C4-2B (cell line): ENCODE results near the gene HOXB9.

Experiments used
- H3K27ac ChIP-seq: fragments of 450-650 bp; 2 replicates; pipeline ENCODE4 v1.5.1; 2017
- ZFX ChIP-seq: fragments of 450-650 bp; IDR thresholded peaks from 2 replicates; pipeline ENCODE4 v1.6.1; 2017
- TF ChIP-seq, protein P1 (sequence below): fragments of 450-650 bp; conservative IDR thresholded peaks from 2 replicates; pipeline ENCODE4 v1.5.1; 2017; ENCODE audit warnings: mild to moderate bottlenecking

Gene HOXB9

DNA sequence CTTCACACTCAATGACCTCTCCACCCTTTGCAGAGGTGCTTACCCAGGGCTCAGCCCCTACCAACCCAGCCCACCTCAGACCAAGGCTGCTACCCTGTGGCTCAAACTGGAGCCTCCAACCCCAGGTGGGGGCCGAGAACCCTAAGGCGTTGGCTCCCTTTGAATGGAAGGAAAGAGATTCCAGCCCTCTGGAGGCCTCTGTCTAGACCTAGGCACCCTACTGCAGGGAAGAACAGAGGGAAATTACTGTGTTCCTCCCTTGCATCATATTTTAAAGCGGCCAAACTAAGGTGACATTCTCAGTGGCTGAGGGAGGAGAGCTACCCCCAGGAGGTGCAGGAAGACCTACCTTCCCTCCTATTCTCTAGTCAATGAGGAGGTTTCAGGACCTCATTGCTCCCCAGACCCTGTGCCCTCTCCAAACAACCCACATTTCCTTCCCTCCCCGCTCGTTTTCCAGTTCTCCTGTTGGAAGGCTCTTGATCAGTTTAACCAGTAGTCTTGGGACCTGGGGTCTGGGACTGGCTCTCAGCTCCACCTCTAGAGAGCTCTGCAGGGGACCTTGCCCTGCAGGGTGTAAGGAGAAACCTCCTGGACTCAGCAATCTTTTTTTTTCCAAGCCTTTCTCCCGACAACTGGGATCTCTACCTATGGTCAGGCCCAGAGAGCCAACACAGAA is 5.6 kb downstream of the HOXB9 start:
- no peak for TF ChIP-seq ZFX
- TF ChIP-seq, protein P1, sequence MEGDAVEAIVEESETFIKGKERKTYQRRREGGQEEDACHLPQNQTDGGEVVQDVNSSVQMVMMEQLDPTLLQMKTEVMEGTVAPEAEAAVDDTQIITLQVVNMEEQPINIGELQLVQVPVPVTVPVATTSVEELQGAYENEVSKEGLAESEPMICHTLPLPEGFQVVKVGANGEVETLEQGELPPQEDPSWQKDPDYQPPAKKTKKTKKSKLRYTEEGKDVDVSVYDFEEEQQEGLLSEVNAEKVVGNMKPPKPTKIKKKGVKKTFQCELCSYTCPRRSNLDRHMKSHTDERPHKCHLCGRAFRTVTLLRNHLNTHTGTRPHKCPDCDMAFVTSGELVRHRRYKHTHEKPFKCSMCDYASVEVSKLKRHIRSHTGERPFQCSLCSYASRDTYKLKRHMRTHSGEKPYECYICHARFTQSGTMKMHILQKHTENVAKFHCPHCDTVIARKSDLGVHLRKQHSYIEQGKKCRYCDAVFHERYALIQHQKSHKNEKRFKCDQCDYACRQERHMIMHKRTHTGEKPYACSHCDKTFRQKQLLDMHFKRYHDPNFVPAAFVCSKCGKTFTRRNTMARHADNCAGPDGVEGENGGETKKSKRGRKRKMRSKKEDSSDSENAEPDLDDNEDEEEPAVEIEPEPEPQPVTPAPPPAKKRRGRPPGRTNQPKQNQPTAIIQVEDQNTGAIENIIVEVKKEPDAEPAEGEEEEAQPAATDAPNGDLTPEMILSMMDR: no peak
- H3K27ac ChIP-seq: no peak overlapping the region

DNA sequence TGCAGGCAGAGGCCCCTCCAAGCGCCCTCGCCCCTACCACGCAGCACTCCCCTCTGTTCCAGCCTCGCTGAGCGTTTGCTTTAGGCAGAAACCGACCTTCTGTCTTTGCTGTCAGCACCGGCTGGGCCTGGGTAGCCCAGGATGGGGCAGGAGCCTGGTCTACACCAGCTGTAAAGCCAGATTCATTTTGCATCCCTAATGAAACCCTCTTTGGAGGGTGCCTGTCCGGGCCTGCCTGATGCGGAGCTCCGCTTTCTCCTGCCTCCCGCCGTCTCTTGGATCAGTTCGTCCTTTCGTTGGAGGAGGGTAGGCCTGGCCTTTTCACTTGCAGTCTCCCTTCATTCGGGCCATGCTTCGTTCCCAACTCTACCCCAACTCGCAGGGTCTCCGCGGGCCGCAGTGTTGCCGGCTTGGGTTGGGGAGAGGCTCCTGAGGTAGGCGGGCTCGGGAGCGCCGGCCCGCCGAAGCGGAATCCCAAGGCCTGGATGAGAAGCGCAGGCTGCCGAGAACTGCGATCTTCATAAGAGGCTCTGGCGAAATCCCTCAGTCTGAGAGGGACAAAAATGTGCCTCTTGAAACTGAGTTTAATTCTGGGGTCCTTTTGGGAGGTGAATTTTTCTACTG is 6.2 kb downstream of the HOXB9 start:
- TF ChIP-seq, protein P1: no peak
- TF ChIP-seq ZFX: no peak
- H3K27ac ChIP-seq: no peak overlapping the region

DNA sequence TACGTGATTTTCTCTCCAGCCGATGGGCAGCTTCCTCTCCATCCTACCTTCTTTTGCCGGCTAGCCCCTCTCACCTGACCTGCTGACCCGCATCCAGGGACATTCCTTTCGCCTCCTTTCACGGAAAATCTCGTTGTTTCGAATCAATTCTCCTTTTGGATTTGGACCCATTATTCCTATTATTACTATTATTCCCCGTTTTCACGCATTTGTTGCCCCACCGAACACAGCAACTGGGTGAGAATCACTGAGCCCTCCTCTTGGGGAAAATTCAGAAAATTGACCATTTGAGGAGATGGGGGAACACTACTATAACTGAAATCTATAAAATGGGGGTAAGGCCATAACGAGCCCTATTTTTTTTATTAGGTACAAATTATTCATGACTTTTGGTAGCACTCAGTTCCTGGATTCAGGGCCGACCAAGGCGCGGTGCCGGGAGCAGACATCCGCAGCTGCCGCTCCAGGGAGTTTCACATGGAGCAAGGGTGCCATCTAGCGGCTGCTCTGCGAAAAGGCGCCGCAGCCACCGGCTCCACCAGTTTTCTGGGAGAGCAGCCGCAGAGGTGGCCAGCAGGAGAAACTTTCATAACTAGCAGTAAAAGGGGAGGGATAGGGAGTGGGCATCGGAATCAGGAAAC is 7.8 kb downstream of the HOXB9 start:
- no peak for TF ChIP-seq ZFX
- TF ChIP-seq, protein P1: peak; percentile 99
- no peak overlapping the region for H3K27ac ChIP-seq

DNA sequence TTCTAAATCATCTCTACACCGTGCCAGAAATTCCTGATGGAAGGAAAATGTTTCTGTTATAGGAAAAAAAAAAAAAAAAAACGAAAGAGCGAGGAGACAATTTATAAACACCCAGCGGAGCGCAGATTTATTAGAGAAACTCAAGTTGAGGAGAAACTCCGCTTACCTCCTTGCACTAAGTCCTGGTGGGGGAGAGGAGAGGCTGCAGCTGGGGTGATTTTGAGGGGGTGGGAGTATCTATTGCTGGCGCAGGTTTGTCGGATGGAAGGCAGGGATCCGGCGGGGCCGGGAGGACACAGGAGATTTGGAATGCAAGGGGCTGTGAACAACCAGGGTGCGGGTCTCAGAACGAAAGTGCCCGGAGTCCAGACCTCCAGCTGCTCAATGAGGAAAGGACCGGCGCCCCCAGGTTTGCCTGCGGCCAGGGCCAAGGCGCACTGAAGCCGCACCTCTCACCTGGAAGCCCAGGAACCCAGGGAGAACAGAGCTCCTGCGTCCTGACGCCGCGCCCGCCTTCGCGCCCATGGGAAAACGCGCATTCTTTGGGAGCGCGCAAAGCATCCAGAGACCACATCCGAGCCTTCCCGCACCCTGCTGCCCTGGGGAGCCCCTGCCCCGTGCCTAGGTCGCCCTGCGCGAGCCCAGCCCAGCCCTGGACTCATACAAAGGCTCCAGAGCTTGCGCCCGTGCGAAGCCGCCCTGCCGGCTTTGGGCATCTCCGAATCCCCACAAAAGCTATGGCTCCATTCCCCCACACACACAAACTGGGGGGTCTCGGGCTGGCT is 8.5 kb downstream of the HOXB9 start:
- TF ChIP-seq, protein P1: no peak
- no peak overlapping the region for H3K27ac ChIP-seq

DNA sequence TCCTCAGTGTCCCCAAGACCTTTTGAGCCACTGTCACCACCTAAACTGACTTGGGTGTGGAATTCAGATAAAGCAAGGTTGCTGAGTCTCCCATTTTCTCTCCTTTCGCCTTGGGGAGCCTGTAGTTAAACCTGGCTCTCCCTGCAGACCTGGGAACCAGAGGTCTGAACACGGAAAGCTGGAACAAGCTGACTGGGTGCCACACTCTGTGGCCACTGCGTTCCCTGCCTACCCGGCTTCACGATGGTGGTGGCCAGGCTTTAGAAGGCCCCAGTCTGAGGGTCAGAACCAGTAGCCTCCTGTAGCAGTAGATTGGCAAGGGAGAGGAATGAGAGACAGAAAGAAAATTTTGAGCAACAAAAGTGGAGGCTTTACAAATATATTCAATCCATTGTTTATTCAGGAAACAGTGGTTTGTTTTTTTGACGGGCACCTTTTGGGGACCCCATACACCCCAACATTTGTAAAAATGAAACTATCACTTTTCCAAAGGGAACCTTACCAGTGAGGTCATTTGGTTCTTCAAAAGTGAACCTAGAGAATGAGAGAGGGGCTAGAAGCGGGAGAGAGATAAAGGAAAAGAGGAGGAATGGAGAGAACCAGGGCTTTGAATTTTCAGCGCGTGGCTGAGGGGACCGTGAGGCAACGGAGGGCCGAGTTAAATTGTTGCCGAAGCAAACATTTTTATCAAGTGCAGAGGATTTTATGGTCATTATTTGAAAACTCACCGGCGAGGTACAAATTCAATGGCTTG is 9.3 kb downstream of the HOXB9 start:
- TF ChIP-seq ZFX: no peak
- TF ChIP-seq, protein P1: no peak
- H3K27ac ChIP-seq: no peak overlapping the region

DNA sequence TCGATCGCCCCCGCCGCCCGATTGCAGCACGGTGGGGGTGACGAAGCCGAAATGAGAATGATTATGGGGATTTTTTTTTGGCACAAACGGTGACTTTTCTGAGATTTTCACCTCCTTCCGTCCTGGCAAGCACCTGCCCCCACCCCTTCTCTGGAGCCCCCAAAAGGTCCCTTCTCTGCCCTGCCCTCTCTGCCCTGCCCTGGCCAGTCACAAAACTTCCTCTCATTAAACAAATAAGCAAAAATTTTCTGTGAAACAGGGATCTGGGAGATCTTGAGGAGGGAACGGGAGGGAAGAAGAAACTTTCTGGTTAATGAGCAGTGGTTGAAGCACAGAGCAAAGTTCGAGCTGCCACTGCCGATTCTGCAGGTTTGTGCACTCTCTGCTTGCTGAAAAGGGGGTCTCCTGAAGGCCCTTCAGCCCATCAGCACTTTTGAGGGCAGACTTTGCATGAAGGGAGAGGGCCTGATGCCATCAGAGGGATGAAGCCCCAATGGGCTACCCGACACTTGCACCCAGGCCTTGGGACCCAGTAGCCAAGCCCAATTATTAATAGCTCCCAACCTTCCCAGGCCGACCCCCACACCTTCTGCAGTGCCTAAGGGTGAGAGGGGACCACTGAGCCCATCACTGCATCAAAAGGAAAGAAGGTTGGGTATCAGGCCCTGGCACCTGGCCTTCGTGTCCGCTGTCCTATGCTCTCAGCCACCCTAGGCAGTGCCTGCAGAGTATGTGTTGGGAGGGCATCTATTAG is 10.0 kb downstream of the HOXB9 start:
- no peak overlapping the region for H3K27ac ChIP-seq
- TF ChIP-seq ZFX: no peak
- TF ChIP-seq, protein P1: no peak
